GM18909 (cell line): ENCODE data around the gene RFTN2.
A peak's percentile ranks its signal among the peaks of the same experiment; 100 is the strongest.

Experiments used
- ATAC-seq: cut with Tn5 transposase; IDR thresholded peaks from one replicate; pipeline ENCODE4 v1.9.1; 2021; ENCODE audit warnings: mild to moderate bottlenecking; ENCODE audit not compliant: unreplicated experiment, poor library complexity

RFTN2 gene

DNA sequence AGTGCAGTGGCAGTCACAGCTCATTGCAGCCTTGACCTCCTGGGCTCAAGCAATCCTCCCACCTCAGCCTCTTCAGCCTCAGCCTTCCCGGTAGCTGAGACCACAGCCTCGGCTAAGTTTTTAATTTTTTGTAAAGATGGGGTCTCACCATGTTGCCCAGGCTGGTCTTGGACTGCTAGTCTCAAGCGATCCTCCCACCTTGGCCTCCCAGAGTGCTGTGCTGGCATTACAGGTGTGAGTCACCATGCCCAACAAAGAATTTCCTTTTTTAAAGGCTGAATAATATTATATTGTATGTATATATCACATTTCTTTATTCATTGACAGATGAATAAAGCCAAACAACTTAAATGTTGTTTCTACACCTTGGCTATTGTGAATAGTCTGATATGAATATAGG is 117.0 kb downstream of the RFTN2 start:
- no peak for ATAC-seq

DNA sequence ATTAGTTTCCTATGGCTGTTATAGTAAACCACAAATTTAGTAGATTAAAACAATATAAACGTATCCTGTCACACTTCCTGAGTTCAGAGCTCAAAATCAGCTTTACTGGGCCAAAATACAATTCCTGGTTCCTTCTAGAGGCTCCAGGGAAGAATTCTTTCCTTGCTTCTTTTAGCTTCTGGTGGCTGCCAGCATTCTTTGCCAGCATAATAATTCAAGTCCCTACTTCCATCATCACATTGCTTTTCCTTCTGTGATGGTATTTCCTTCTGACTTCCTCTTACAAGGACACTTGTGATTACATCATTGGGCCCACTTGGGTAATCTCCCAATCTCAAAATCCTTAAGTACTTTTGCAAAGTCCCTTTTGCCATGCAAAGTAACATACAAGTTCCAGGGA is 118.9 kb downstream of the RFTN2 start:
- no peak for ATAC-seq

DNA sequence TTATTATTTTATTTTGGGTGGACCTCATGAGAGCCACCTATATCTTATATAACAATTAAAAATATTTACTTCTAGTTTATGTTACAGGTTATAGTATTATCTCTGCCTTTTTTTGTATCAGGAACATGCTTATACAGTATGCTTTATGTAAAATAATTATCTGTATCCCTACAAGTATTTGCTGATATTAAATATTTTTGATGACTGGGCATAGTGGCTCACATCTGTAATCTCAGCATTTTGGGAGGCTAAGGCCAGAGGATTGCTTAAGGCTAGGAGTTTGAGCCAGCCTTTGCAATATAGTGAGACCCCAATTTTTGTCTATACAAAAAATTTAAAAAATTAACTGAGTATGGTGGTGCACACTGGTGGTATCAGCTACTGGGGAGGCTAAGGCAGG is 119.9 kb downstream of the RFTN2 start:
- ATAC-seq = no peak

DNA sequence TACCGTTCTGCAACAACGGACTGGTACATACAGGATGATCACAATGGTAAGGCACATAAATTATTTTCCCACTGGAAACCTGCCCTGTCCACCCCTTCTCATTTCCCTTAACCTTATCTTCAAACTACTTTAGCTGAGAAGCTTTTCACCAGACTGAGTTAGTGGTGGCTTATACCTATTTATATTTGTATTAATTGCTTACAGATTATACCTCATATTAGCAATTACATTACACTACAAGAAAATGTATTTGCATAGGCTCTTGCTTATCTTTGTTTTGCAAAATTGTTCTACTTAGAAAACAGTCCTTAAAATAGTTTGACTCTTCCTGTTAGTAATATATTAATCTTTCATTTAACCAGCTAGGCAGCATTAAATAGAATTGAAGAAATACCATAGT is 124.1 kb downstream of the RFTN2 start:
- peak; percentile 51 for ATAC-seq

DNA sequence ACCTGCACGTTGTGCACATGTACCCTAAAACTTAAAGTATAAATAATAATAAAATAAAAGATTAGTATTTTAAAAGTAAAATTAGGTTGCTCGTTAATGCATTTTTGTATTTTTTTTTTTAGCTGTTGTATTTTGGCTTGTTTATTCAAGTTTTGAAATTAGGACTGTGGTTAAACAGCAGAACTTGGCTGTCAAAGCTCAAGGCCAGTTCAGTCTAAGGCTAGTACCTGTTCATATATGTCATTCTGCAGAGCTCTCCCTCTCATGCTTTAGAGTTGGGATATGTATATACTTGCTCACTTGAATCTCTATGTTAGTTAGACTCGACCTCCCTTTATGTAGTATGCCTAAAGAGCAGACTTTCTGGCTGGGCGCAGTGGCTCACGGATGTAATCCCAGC is 126.8 kb downstream of the RFTN2 start:
- ATAC-seq = no peak

DNA sequence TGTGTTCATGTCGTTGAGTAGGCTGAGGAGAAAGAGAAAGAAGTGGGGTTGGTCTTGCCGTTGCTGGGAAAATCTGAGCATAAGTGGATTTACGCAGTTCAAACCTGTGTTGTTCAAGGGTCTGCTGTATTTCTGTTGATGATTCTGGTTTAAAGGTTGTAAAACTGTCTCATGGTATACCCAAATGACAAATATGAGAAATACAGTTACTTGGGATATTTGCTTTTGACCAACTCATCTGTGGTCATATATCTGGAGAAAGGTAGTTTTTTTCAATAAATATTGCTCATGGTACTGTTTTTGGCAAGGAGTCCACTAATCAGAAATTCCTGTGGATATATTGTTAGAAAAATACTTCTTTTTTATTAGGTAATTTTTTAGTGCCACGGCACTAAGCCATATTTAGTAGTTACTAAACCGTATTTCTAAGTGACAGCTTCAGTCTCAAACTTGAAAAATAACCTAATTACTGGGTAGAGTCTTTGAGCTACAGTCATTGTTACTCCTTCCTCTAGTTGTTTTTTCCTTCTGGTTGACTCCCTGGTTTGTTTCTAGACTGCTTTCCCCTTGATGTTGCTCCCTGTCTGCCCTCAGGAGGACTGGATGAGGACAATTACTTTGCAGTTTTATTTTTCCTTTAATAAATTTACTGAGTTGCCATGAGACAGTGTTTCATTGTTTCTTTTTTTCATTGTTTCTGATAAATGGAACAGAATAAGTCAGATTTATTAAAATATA is 128.1 kb downstream of the RFTN2 start:
- ATAC-seq = no peak

DNA sequence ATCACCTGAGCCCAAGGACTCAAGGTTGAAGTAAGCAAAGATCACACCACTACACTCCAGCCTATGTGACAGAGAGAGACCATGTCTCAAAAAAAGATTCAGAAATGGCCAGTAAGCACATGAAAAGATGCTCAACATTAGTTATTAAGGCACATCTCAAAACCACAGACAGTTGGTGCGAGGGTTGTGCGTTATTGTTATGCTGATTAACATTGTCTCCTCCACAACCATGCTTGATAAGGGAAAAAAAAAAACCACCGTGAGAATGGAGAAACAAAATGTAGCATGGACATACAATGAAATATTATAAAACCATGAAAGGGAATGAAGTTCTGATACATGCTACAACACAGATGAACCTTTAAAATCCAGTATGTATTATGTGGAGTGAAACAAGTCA is 132.2 kb downstream of the RFTN2 start:
- ATAC-seq = no peak

DNA sequence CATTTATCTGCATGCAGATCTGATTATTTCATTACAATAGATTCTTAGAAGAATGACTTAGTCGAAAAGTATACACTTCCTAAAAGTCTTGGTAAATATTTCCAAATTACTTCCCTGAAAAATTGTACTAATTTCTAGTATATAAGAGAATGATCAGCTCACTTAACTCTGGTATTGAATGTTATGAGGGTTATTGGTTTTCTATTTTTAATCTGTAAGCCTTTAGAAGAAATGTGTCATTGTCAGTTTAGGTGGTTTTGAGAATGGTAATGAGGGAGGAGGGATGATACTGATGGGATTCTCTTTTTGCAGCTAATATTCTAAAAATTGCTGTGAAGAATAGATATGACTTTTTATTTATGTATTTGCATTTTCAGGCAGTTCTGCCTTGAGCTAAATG is 135.7 kb downstream of the RFTN2 start:
- ATAC-seq = no peak

DNA sequence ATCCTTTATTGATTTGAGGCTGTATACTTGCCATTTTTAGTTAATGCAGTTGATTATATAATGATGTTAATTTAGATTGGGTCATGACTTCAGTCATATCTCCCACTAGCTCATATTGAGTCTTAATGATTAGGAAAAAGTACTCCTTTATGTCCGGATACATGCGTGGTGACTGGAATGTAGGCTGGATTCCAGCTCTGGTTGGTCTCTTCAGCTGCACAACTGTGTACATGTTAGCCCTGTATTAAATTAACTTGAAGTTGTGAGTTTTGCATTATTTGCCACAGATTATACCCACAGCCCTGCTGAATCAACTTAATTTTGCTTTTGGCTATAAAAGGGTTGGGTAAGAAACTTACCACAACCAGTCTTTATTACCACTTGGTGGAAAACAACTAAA is 137.0 kb downstream of the RFTN2 start:
- ATAC-seq = no peak
